Measurements from ENCODE around the gene EDEM3. TPM values are rescaled to one million over a fixed set of nuclear protein-coding genes. Genes with fewer than 3 reads are reported as not detected.
"Not testable (repeated sequence)": the region's sequence is repeated elsewhere in the genome, so short reads cannot be mapped to it uniquely, and the experiment has no call there.

Gene EDEM3
- total RNA-seq, 1 donor from 2014 or later, result 18.2 TPM

- ATAC-seq, result no peak
Measured at GRCh38 chr1:184724843-184725242, 29.8 kb downstream of the EDEM3 start.

- no peak for ATAC-seq
Measured at GRCh38 chr1:184716158-184716557, 38.5 kb downstream of the EDEM3 start.

GRCh38 chr1:184709418-184709817 is 45.2 kb downstream of the EDEM3 start:
- ATAC-seq, result no peak

- no peak for ATAC-seq
Measured at GRCh38 chr1:184708084-184708676, 46.5 kb downstream of the EDEM3 start.

- ATAC-seq, result no peak
Measured at GRCh38 chr1:184705271-184705670, 49.4 kb downstream of the EDEM3 start.

- ATAC-seq, result no peak
Measured at GRCh38 chr1:184701816-184702215, 52.8 kb downstream of the EDEM3 start.

- ATAC-seq, result no peak
Measured at GRCh38 chr1:184698969-184699368, 55.7 kb downstream of the EDEM3 start.

GRCh38 chr1:184698016-184698415 is 56.6 kb downstream of the EDEM3 start:
- ATAC-seq, result no peak

- no peak for ATAC-seq
Measured at GRCh38 chr1:184696403-184696802, 58.3 kb downstream of the EDEM3 start.

GRCh38 chr1:184695023-184695422 is 59.6 kb downstream of the EDEM3 start:
- ATAC-seq, result no peak

GRCh38 chr1:184693011-184693410 is 61.6 kb downstream of the EDEM3 start:
- no peak for ATAC-seq

GRCh38 chr1:184691719-184692324 is 62.8 kb downstream of the EDEM3 start:
- no peak for ATAC-seq

GRCh38 chr1:184686540-184686939 is 68.1 kb downstream of the EDEM3 start:
- no peak for ATAC-seq

GRCh38 chr1:184685116-184685515 is 69.5 kb downstream of the EDEM3 start:
- no peak for ATAC-seq

- no peak for ATAC-seq
Measured at GRCh38 chr1:184684285-184685074, 70.2 kb downstream of the EDEM3 start.

GRCh38 chr1:184682956-184683355 is 71.7 kb downstream of the EDEM3 start:
- ATAC-seq, result no peak

- ATAC-seq, result not testable (repeated sequence)
Measured at GRCh38 chr1:184680611-184681225, 73.9 kb downstream of the EDEM3 start.

- not testable (repeated sequence) for ATAC-seq
Measured at GRCh38 chr1:184679472-184679871, 75.2 kb downstream of the EDEM3 start.

GRCh38 chr1:184677344-184677743 is 77.3 kb downstream of the EDEM3 start:
- no peak for ATAC-seq

- no peak for ATAC-seq
Measured at GRCh38 chr1:184673305-184673704, 81.4 kb downstream of the EDEM3 start.

- no peak for ATAC-seq
Measured at GRCh38 chr1:184672013-184672726, 82.5 kb downstream of the EDEM3 start.

GRCh38 chr1:184669391-184669790 is 85.3 kb downstream of the EDEM3 start:
- ATAC-seq, result no peak

GRCh38 chr1:184665360-184665759 is 89.3 kb downstream of the EDEM3 start:
- no peak for ATAC-seq

Data from esophagus mucosa (tissue), 1 donor.